ENCODE measurements around the gene CARD14. TPM values are rescaled to one million over a fixed set of nuclear protein-coding genes. Genes with fewer than 3 reads are reported as not detected.
A peak's percentile ranks its signal among the peaks of the same experiment; 100 is the strongest.

CARD14 gene
- total RNA-seq, 3 donors from 2014 or later (not counting 1 experiment from before 2014, with no cell fraction given), result 0.12 to 0.38 TPM; not detected in 1

DNA sequence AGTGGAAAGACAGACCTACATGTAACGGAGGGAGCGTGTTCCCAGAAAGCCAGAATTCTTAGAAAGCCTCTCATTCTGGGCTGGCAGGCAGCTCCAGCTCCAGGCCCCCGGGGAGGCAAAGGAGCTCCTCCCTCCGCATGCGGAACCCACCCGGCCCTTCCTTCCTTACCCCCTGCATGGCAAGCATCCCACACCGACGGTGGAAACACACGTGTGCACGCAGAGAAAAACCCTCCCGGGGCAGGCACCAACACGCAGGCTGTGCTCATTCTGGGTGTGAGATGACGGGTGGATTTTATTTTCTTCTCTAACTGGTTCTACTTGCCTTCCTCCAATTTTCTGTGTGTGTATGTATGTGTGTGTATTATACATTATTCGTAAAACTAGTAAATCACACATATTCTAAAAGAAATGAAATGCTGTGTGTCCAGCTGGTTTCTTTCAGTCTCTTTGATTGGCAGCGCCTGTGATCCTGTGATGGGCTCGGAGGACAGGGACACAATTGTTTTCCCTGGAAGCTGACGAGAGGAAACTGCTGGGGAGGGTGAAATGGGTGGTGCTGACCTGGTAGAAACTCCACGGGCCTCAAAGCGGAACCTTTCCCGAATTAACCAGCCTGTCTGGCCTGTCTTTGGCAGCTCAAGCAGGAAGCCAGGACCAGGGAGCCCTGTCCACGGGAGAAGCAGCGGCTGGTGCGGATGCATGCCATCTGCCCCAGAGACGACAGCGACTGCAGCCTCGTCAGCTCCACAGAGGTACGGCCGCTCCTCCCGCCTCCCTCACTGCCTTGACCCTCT is 22.2 kb downstream of the CARD14 start:
- Mint-ChIP-seq H3K4me3 (no peak overlapping the region), H3K27me3 (ENCODE audit: low read depth in 2 of 2) (peaks cover 0 to 7% of the 10 kb centered on the region in 2 donors), H3K27ac (no peak overlapping the region), H3K9me3 (no peaks in the 10 kb centered on the region), H3K36me3 (no peaks in the 10 kb centered on the region), H3K4me1 (no peaks in the 10 kb centered on the region)
- TF ChIP-seq, protein P1, sequence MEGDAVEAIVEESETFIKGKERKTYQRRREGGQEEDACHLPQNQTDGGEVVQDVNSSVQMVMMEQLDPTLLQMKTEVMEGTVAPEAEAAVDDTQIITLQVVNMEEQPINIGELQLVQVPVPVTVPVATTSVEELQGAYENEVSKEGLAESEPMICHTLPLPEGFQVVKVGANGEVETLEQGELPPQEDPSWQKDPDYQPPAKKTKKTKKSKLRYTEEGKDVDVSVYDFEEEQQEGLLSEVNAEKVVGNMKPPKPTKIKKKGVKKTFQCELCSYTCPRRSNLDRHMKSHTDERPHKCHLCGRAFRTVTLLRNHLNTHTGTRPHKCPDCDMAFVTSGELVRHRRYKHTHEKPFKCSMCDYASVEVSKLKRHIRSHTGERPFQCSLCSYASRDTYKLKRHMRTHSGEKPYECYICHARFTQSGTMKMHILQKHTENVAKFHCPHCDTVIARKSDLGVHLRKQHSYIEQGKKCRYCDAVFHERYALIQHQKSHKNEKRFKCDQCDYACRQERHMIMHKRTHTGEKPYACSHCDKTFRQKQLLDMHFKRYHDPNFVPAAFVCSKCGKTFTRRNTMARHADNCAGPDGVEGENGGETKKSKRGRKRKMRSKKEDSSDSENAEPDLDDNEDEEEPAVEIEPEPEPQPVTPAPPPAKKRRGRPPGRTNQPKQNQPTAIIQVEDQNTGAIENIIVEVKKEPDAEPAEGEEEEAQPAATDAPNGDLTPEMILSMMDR (IDR thresholded peaks at IDR 0.05), result no peak
- 62% methylated on average over 27 of the region's 29 CpGs for WGBS (ENCODE audit: insufficient coverage)
- intact Hi-C loops (cut with micrococcal nuclease), result no loop called here
- H3K27ac ChIP-seq (ENCODE audit: low read length), result no peak overlapping the region
- H3K9me3 ChIP-seq (ENCODE audit: control insufficient read depth, insufficient read depth, low read length), result no peaks in the 10 kb centered on the region
- H3K4me3 ChIP-seq (ENCODE audit: low read length), result no peak overlapping the region
- H3K27me3 ChIP-seq (ENCODE audit: control insufficient read depth, insufficient read depth, low read length), result no peaks in the 10 kb centered on the region
- no peaks in the 10 kb centered on the region for H3K4me1 ChIP-seq (ENCODE audit: control insufficient read depth, insufficient read depth, low read length)
- ATAC-seq (no peak), DNase-seq (no peak)
- H3K36me3 ChIP-seq (ENCODE audit: control insufficient read depth, insufficient read depth, low read length), result no peaks in the 10 kb centered on the region

DNA sequence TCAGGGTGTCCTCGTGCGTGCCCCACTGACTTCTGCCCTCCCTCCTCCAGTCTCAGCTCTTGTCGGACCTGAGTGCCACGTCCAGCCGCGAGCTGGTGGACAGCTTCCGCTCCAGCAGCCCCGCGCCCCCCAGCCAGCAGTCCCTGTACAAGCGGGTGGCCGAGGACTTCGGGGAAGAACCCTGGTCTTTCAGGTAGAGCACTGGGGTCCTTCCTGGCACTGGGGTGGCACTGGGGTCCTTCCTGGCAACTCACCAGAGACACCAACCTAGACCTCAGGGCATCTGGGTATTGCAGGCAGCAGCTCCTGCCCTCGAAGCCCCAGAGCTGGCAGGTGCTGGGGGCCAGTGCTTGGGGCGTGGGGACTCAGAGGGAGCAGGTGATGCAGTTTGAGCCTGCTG is 25.3 kb downstream of the CARD14 start:
- TF ChIP-seq, protein P1 (IDR thresholded peaks at IDR 0.05), result no peak
- H3K36me3 Mint-ChIP-seq, result no peaks in the 10 kb centered on the region
- H3K27me3 Mint-ChIP-seq (ENCODE audit: low read depth in 2 of 2), result peaks cover 0 to 7% of the 10 kb centered on the region in 2 donors
- no peaks in the 10 kb centered on the region for H3K9me3 Mint-ChIP-seq
- H3K4me1 Mint-ChIP-seq, result no peaks in the 10 kb centered on the region
- Histone ChIP-seq H3K4me1 (ENCODE audit: control insufficient read depth, insufficient read depth, low read length) (no peaks in the 10 kb centered on the region), H3K27ac (ENCODE audit: low read length) (no peak overlapping the region), H3K27me3 (ENCODE audit: control insufficient read depth, insufficient read depth, low read length) (no peaks in the 10 kb centered on the region), H3K36me3 (ENCODE audit: control insufficient read depth, insufficient read depth, low read length) (no peaks in the 10 kb centered on the region), H3K9me3 (ENCODE audit: control insufficient read depth, insufficient read depth, low read length) (no peaks in the 10 kb centered on the region), H3K4me3 (ENCODE audit: low read length) (no peak overlapping the region)
- DNase-seq (no peak), ATAC-seq (no peak)
- intact Hi-C loops (cut with micrococcal nuclease), result no loop called here
- no peak overlapping the region for H3K27ac Mint-ChIP-seq
- no peak overlapping the region for H3K4me3 Mint-ChIP-seq
- WGBS (ENCODE audit: insufficient coverage), result 91% methylated on average over 14 of the region's 14 CpGs

DNA sequence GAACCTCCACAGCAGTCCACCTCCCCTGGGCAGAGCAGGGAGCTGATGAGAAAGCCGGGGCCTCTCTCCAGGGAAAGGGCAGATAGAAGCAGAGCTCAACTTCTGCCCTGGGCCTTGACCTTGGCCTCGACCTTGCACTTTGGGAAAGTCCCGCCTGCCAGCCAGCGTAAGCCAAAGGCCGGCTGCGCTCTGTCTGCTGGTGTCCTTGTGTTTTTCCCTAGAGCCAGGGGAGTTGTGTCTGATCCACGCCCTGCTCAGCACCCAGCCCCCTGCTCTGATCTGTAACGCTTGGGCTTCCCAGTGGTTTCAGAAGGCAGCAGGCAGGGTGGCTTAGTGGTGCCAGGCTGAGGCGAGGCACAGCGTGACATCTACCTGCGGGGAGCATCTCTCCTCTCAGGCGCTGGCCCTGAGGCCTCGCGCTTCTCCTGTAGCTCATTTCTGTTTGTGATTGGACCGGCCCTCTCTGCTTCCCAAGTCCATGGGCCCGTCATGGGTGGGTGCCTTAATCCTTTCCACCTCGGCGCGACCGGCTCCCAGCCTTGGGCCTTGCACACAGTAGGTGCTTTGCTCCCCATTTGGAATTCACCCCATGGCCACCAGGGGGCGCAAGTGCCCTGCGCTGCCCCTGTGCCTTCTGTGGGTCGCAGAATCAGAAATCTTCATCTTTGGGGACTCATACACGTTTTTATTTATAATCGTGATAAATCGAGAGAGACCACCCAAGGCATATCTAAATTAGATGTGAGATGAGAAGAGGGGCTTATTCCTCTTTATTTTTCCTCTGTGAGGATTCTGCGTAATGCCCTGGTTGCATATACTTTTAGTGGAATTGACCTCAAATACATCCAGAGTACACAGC is 26.1 kb downstream of the CARD14 start:
- Mint-ChIP-seq H3K4me1 (no peaks in the 10 kb centered on the region), H3K36me3 (no peaks in the 10 kb centered on the region), H3K27me3 (ENCODE audit: low read depth in 2 of 2) (peaks cover 0 to 7% of the 10 kb centered on the region in 2 donors), H3K27ac (no peak overlapping the region), H3K4me3 (no peak overlapping the region), H3K9me3 (no peaks in the 10 kb centered on the region)
- Histone ChIP-seq H3K36me3 (ENCODE audit: control insufficient read depth, insufficient read depth, low read length) (no peaks in the 10 kb centered on the region), H3K27ac (ENCODE audit: low read length) (no peak overlapping the region), H3K27me3 (ENCODE audit: control insufficient read depth, insufficient read depth, low read length) (no peaks in the 10 kb centered on the region), H3K4me1 (ENCODE audit: control insufficient read depth, insufficient read depth, low read length) (no peaks in the 10 kb centered on the region), H3K4me3 (ENCODE audit: low read length) (no peak overlapping the region), H3K9me3 (ENCODE audit: control insufficient read depth, insufficient read depth, low read length) (no peaks in the 10 kb centered on the region)
- ATAC-seq (peak; percentile 53 to 70 (median 59)), DNase-seq (peak; percentile 65 to 78)
- 65% methylated on average over 27 of the region's 27 CpGs for WGBS (ENCODE audit: insufficient coverage)
- intact Hi-C loops (cut with micrococcal nuclease), result loop anchor here (1.0 kb wide), 1 partner anchor 57 kb away; no protein-coding TSS in a partner anchor
- TF ChIP-seq, protein P1 (IDR thresholded peaks at IDR 0.05), result peak; percentile 99
